Measurements from ENCODE around the gene ZBP1.

ZBP1 gene

GRCh38 chr20:57596998-57597939 lies 23.0 kb downstream of the ZBP1 start:
- peak; percentile 68 for DNase-seq (ENCODE audit: low read depth)

- DNase-seq (ENCODE audit: low read depth), result no peak
These were observed 23.9 kb downstream of the ZBP1 start for GRCh38 chr20:57596358-57596757.

- DNase-seq (ENCODE audit: low read depth), result no peak
These were observed 24.9 kb downstream of the ZBP1 start for GRCh38 chr20:57595041-57596030.

- peak; percentile 33 for DNase-seq (ENCODE audit: low read depth)
These were observed 25.9 kb downstream of the ZBP1 start for GRCh38 chr20:57594092-57594951.

- DNase-seq (ENCODE audit: low read depth), result no peak
These were observed 26.9 kb downstream of the ZBP1 start for GRCh38 chr20:57593134-57593886.

- DNase-seq (ENCODE audit: low read depth), result no peak
These were observed 27.7 kb downstream of the ZBP1 start for GRCh38 chr20:57592263-57593092.

- no peak for DNase-seq (ENCODE audit: low read depth)
These were observed 28.7 kb downstream of the ZBP1 start for GRCh38 chr20:57591289-57592229.

GRCh38 chr20:57590485-57591288 lies 29.5 kb downstream of the ZBP1 start:
- no peak for DNase-seq (ENCODE audit: low read depth)

- no peak for DNase-seq (ENCODE audit: low read depth)
These were observed 30.3 kb downstream of the ZBP1 start for GRCh38 chr20:57589728-57590484.

- DNase-seq (ENCODE audit: low read depth), result no peak
These were observed 31.0 kb downstream of the ZBP1 start for GRCh38 chr20:57589123-57589727.

- DNase-seq (ENCODE audit: low read depth), result no peak
These were observed 31.6 kb downstream of the ZBP1 start for GRCh38 chr20:57588596-57588995.

- DNase-seq (ENCODE audit: low read depth), result no peak
These were observed 32.2 kb downstream of the ZBP1 start for GRCh38 chr20:57587989-57588377.

- no peak for DNase-seq (ENCODE audit: low read depth)
These were observed 32.8 kb downstream of the ZBP1 start for GRCh38 chr20:57587278-57587988.

- DNase-seq (ENCODE audit: low read depth), result no peak
These were observed 33.3 kb downstream of the ZBP1 start for GRCh38 chr20:57586943-57587277.

- DNase-seq (ENCODE audit: low read depth), result no peak
These were observed 33.8 kb downstream of the ZBP1 start for GRCh38 chr20:57586370-57586793.
